Measurements from ENCODE around the gene PROX1. TPM values are rescaled to one million over a fixed set of nuclear protein-coding genes. Genes with fewer than 3 reads are reported as not detected.

The PROX1 gene
- total RNA-seq, 1 experiment from 2014 or later, result 3.8 TPM

GRCh38 chr1:214019499-214019898, 31.7 kb downstream of the PROX1 start (continued):
- no peak for TF ChIP-seq CTCF (IDR thresholded peaks at IDR 0.05)
- TF ChIP-seq RELA (CRISPR knock-in tag; IDR thresholded peaks at IDR 0.05; ENCODE audit: borderline replicate concordance), result no peak
- no peak for TF ChIP-seq ZBTB21 (CRISPR knock-in tag; IDR thresholded peaks at IDR 0.05; ENCODE audit: borderline replicate concordance)
- TF ChIP-seq CDX4 (CRISPR knock-in tag; IDR thresholded peaks at IDR 0.05; ENCODE audit: borderline replicate concordance), result no peak
- no peak for TF ChIP-seq ZNF138 (CRISPR knock-in tag; conservative IDR thresholded peaks at IDR 0.05)
- no peak for TF ChIP-seq ATF1 (CRISPR knock-in tag; IDR thresholded peaks at IDR 0.05)
- TF ChIP-seq ZNF121 (CRISPR knock-in tag; IDR thresholded peaks at IDR 0.05), result no peak

GRCh38 chr1:214021321-214021720, 33.5 kb downstream of the PROX1 start:
- Mint-ChIP-seq H3K27ac (no peak overlapping the region), H3K4me1 (peaks cover 30% of the 10 kb centered on the region), H3K9me3 (no peaks in the 10 kb centered on the region), H3K36me3 (no peaks in the 10 kb centered on the region), H3K27me3 (ENCODE audit: low read depth) (no peaks in the 10 kb centered on the region), H3K4me3 (no peak overlapping the region)
- ChIA-PET CTCF (no interaction called here), POLR2A (no interaction called here)
- TF ChIP-seq JUN (CRISPR knock-in tag; IDR thresholded peaks at IDR 0.05) (no peak), GTF2I (CRISPR knock-in tag; conservative IDR thresholded peaks at IDR 0.05) (no peak), ELF4 (CRISPR knock-in tag; IDR thresholded peaks at IDR 0.05; ENCODE audit: low read depth) (no peak), ZNF219 (CRISPR knock-in tag; IDR thresholded peaks at IDR 0.05; ENCODE audit: borderline replicate concordance) (no peak), ZNF671 (CRISPR knock-in tag; IDR thresholded peaks at IDR 0.05) (no peak), ERG (CRISPR knock-in tag; IDR thresholded peaks at IDR 0.05) (no peak), PRDM15 (CRISPR knock-in tag; IDR thresholded peaks at IDR 0.05) (no peak), FOXJ3 (CRISPR knock-in tag; IDR thresholded peaks at IDR 0.05; ENCODE audit: borderline replicate concordance) (no peak), STAT6 (CRISPR knock-in tag; conservative IDR thresholded peaks at IDR 0.05; ENCODE audit: low read depth) (no peak)
- no peak for ATAC-seq
- DNase-seq (ENCODE audit: low spot score), result no peak

All from WTC11 (cell line).